Activated T-cell treated with anti-CD3 and anti-CD28 coated beads for 1 hour (primary cell): ENCODE data around the gene ACOT8.

Source experiments
- DNase-seq: peaks from one replicate; pipeline ENCODE4 v3.0.0-alpha.2; 2020; ENCODE audit warnings: low read depth

The ACOT8 gene

GRCh38 chr20:45792317-45793118, 64.7 kb downstream of the ACOT8 start:
- DNase-seq, result no peak
